Endothelial cell (in vitro differentiated cells): ENCODE measurements around the gene PPP5C. TPM values are rescaled to one million over a fixed set of nuclear protein-coding genes. Genes with fewer than 3 reads are reported as not detected.
"Not testable (repeated sequence)": the region's sequence is repeated elsewhere in the genome, so short reads cannot be mapped to it uniquely, and the experiment has no call there.

Source experiments
- DNase-seq: peaks from one replicate; pipeline ENCODE4 v3.0.0; 2021; ENCODE audit warnings: low spot score
- H3K27ac Mint-ChIP-seq: one replicate; pipeline ENCODE4 v1.8.0; 2021; ENCODE audit warnings: mixed read lengths, inconsistent platforms; ENCODE audit not compliant: unreplicated experiment
- H3K27me3 Mint-ChIP-seq: one replicate; pipeline ENCODE4 v1.8.0; 2021; ENCODE audit warnings: mild to moderate bottlenecking, moderate library complexity, mixed read lengths, inconsistent platforms; ENCODE audit not compliant: unreplicated experiment
- H3K36me3 Mint-ChIP-seq: one replicate; pipeline ENCODE4 v1.8.0; 2021; ENCODE audit warnings: mild to moderate bottlenecking, low read depth, mixed read lengths, inconsistent platforms; ENCODE audit not compliant: unreplicated experiment
- H3K4me1 Mint-ChIP-seq: one replicate; pipeline ENCODE4 v1.8.0; 2021; ENCODE audit warnings: mild to moderate bottlenecking, mixed read lengths, inconsistent platforms; ENCODE audit not compliant: unreplicated experiment
- H3K4me3 Mint-ChIP-seq: one replicate; pipeline ENCODE4 v1.8.0; 2021; ENCODE audit warnings: mild to moderate bottlenecking, mixed read lengths, inconsistent platforms; ENCODE audit not compliant: unreplicated experiment
- H3K9me3 Mint-ChIP-seq: one replicate; pipeline ENCODE4 v1.8.0; 2021; ENCODE audit warnings: mixed read lengths, inconsistent platforms; ENCODE audit not compliant: unreplicated experiment
- total RNA-seq: library from RNA; stranded (reverse); fragmentation: NEBNext Ultra II Directional; extraction: Animal tissue kit (Norgen Biotek cat#: 25700); gene quantifications from one replicate; pipeline ENCODE4 v1.2.1, GENCODE V29; 2021; ENCODE audit not compliant: unreplicated experiment
- TF ChIP-seq, protein P1 (sequence below): fragments of 200-600 bp; sonication (generic); IDR thresholded peaks from one replicate; pipeline ENCODE4 v1.5.0; 2021; ENCODE audit warnings: antibody characterized with exemption; ENCODE audit not compliant: unreplicated experiment

The PPP5C gene
- total RNA-seq, 1 donor from 2014 or later, result 66.7 TPM

- no peak overlapping the region for H3K27ac Mint-ChIP-seq
- H3K36me3 Mint-ChIP-seq, result peaks cover 64% of the 10 kb centered on the region
These were observed 37.8 kb upstream of the PPP5C start for GRCh38 chr19:46309056-46309455.

GRCh38 chr19:46311444-46311843 is 35.4 kb upstream of the PPP5C start:
- TF ChIP-seq, protein P1, sequence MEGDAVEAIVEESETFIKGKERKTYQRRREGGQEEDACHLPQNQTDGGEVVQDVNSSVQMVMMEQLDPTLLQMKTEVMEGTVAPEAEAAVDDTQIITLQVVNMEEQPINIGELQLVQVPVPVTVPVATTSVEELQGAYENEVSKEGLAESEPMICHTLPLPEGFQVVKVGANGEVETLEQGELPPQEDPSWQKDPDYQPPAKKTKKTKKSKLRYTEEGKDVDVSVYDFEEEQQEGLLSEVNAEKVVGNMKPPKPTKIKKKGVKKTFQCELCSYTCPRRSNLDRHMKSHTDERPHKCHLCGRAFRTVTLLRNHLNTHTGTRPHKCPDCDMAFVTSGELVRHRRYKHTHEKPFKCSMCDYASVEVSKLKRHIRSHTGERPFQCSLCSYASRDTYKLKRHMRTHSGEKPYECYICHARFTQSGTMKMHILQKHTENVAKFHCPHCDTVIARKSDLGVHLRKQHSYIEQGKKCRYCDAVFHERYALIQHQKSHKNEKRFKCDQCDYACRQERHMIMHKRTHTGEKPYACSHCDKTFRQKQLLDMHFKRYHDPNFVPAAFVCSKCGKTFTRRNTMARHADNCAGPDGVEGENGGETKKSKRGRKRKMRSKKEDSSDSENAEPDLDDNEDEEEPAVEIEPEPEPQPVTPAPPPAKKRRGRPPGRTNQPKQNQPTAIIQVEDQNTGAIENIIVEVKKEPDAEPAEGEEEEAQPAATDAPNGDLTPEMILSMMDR, result no peak
- H3K4me3 Mint-ChIP-seq, result peak overlapping the region; percentile 42
- no peak overlapping the region for H3K27ac Mint-ChIP-seq
- peaks cover 46% of the 10 kb centered on the region for H3K36me3 Mint-ChIP-seq
- no peaks in the 10 kb centered on the region for H3K4me1 Mint-ChIP-seq
- DNase-seq, result no peak
- H3K9me3 Mint-ChIP-seq, result no peaks in the 10 kb centered on the region
- H3K27me3 Mint-ChIP-seq, result peaks cover 12% of the 10 kb centered on the region

More at GRCh38 chr19:46309056-46309455, 37.8 kb upstream of the PPP5C start:
- DNase-seq, result no peak
- peak overlapping the region; percentile 83 for H3K4me3 Mint-ChIP-seq
- peaks cover 13% of the 10 kb centered on the region for H3K27me3 Mint-ChIP-seq
- peaks cover 10% of the 10 kb centered on the region for H3K9me3 Mint-ChIP-seq
- peaks cover 4% of the 10 kb centered on the region for H3K4me1 Mint-ChIP-seq
- TF ChIP-seq, protein P1, result no peak

GRCh38 chr19:46313540-46314469 is 33.1 kb upstream of the PPP5C start:
- H3K27ac Mint-ChIP-seq, DNase-seq, H3K4me1 Mint-ChIP-seq, H3K9me3 Mint-ChIP-seq, H3K27me3 Mint-ChIP-seq, H3K4me3 Mint-ChIP-seq: not testable (repeated sequence)
- peaks cover 37% of the 10 kb centered on the region for H3K36me3 Mint-ChIP-seq

GRCh38 chr19:46317339-46317738 is 29.5 kb upstream of the PPP5C start:
- TF ChIP-seq, protein P1, result no peak
- Mint-ChIP-seq H3K4me1 (no peaks in the 10 kb centered on the region), H3K36me3 (peaks cover 30% of the 10 kb centered on the region), H3K4me3 (peak overlapping the region; percentile 32), H3K27ac (no peak overlapping the region), H3K9me3 (no peaks in the 10 kb centered on the region), H3K27me3 (peaks cover 8% of the 10 kb centered on the region)
- DNase-seq, result no peak

DNA sequence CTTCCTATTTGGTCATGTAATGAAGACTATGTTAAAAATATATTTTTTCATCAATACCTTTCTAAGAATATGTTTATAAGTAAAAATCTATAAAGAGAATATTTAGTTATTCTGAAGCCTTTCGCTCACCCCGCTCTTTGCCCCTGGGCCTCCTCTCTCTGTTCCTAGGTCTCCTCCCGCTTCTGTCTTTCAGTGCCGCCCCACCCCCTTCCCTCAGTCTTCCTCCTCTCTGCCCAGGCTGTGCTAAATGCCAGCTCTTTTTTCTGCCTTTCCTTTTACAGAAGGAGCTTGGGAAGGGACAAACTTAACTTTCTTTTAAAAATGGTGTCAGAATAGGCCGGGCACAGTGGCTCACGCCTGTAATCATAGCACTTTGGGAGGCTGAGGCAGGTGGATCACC is 27.3 kb upstream of the PPP5C start:
- H3K27me3 Mint-ChIP-seq, result peaks cover 8% of the 10 kb centered on the region
- DNase-seq, result no peak
- peaks cover 37% of the 10 kb centered on the region for H3K36me3 Mint-ChIP-seq
- TF ChIP-seq, protein P1, result no peak
- no peak overlapping the region for H3K27ac Mint-ChIP-seq
- H3K4me1 Mint-ChIP-seq, result no peaks in the 10 kb centered on the region
- H3K9me3 Mint-ChIP-seq, result no peaks in the 10 kb centered on the region
- H3K4me3 Mint-ChIP-seq, result no peak overlapping the region
